ENCODE measurements around the gene MMS19.

MMS19 gene

DNA sequence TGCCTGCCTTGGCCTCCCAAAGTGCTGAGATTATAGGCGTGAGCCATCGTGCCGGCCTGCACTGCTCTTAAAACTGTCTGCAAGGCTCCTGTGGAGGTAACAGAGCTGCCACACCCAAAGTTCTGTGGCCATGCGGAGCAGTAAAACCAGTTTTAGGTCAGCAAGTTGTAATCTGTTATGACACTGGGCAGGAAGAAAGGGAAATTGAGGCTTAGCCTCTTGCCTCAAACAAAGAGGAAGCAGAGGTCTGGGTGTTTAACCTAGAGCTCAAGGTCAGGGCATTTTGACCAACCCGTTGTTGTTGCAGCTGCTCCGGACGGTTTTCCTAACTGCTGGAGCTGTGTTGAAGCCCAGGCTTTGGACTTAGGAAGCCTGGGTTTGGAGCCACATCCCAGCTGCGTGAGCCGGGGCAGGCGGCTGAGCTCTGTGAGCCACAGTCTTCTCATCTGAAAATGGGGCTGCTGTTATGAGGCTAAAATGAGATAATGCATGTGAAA lies 89.7 kb downstream of the MMS19 start:
- DNase-seq: no peak
